ENCODE measurements around the gene SLC12A9.

SLC12A9 gene

GRCh38 chr7:100890653-100891567, 38.4 kb downstream of the SLC12A9 start:
- peak overlapping the region; percentile 99 for H3K27ac ChIP-seq
- TF ChIP-seq CTCF (IDR thresholded peaks at IDR 0.05): no peak
- no peak for TF ChIP-seq ZFX (IDR thresholded peaks at IDR 0.05; ENCODE audit: borderline replicate concordance)

- peak overlapping the region; percentile 99; the same call in 1 of the 2 replicates for H3K27ac ChIP-seq
These were observed 39.2 kb downstream of the SLC12A9 start for GRCh38 chr7:100891568-100892247.

GRCh38 chr7:100892364-100893317, 40.1 kb downstream of the SLC12A9 start:
- TF ChIP-seq ZFX (IDR thresholded peaks at IDR 0.05; ENCODE audit: borderline replicate concordance) (no peak), CTCF (IDR thresholded peaks at IDR 0.05) (no peak)
- no peak overlapping the region for H3K27ac ChIP-seq

More at GRCh38 chr7:100891568-100892247, 39.2 kb downstream of the SLC12A9 start:
- TF ChIP-seq ZFX (IDR thresholded peaks at IDR 0.05; ENCODE audit: borderline replicate concordance): no peak
- no peak for TF ChIP-seq CTCF (IDR thresholded peaks at IDR 0.05)

GRCh38 chr7:100893318-100893895, 40.9 kb downstream of the SLC12A9 start:
- no peak for TF ChIP-seq CTCF (IDR thresholded peaks at IDR 0.05)
- no peak for TF ChIP-seq ZFX (IDR thresholded peaks at IDR 0.05; ENCODE audit: borderline replicate concordance)
- H3K27ac ChIP-seq: no peak overlapping the region

- H3K27ac ChIP-seq: no peak overlapping the region
- TF ChIP-seq ZFX (IDR thresholded peaks at IDR 0.05; ENCODE audit: borderline replicate concordance) (no peak), CTCF (IDR thresholded peaks at IDR 0.05) (no peak)
These were observed 41.6 kb downstream of the SLC12A9 start for GRCh38 chr7:100893910-100894721.

Data from 22Rv1 (cell line).